Ureter (tissue), 1 donor: ENCODE measurements around the gene ARPC5. TPM values are rescaled to one million over a fixed set of nuclear protein-coding genes. Genes with fewer than 3 reads are reported as not detected.

Source experiments
- DNase-seq: peaks from one replicate; pipeline ENCODE4 v3.0.0-alpha.2; 2020; ENCODE audit warnings: low spot score
- total RNA-seq: library from RNA; stranded (reverse); gene quantifications from one replicate; pipeline ENCODE4 v1.2.4, GENCODE V29; 2023
- donor health status: DM: yes; HTN: yes; CAD: no.

Gene ARPC5
- total RNA-seq, 1 donor from 2014 or later = 77.7 TPM

DNA sequence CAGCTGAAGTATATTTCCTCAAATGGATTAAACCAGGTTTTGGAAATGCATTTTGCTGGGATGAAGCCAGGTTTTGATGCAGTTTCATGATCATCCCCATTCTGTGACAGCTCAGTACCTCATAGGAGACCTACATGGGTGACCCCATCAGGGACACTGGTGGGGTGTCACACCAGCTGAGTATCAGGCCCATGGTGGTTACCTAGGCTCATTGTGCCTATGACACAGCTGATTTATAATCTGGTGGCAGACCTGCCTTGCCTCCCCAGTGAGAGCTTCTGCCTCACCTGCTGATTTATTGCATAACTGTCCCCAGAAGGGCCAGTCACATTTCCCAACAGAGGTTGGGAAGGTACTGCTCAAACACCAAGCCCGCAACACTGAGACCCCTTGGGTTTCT is 49.1 kb downstream of the ARPC5 start:
- DNase-seq = no peak

DNA sequence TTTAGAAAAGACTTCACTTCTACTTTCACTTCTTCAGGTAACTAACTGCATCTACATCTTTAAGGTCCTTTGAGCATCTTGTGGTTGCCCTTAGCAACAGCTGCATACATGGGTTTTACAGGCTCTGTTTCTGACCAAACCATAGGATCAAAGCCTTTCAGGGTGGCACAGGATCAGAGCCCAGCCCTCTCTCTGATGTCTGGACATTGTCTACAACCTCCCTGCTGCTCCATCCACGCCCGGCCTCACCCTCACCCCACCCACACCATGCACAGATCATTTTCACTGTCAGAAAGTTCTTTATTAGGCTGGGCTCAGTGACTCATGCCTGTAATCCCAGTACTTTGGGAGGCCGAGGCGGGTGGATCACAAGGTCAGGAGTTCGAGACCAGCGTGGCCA is 50.5 kb downstream of the ARPC5 start:
- DNase-seq = no peak

GRCh38 chr1:183584147-183584546 is 51.4 kb downstream of the ARPC5 start:
- DNase-seq = no peak

DNA sequence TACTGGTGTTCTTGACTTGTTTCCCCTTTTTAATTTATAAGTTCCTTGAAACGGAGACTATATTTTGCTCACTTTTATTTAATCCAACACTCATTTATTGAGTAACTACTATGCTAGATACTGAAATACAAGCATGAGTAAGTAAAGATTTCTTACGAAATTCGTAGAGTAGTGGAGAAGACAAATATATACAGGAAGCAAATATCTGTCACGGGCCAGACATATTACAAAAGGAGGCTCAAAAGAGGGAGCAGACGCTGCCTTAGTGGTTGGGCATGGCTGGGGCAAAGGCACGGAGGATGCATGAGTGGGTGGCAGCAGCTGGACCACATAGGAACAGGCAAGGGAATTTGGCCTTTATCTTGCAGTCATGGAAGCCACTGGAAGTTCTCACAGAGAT is 52.1 kb downstream of the ARPC5 start:
- DNase-seq = no peak

- no peak for DNase-seq
Observed at GRCh38 chr1:183582021-183582713, 53.4 kb downstream of the ARPC5 start.

DNA sequence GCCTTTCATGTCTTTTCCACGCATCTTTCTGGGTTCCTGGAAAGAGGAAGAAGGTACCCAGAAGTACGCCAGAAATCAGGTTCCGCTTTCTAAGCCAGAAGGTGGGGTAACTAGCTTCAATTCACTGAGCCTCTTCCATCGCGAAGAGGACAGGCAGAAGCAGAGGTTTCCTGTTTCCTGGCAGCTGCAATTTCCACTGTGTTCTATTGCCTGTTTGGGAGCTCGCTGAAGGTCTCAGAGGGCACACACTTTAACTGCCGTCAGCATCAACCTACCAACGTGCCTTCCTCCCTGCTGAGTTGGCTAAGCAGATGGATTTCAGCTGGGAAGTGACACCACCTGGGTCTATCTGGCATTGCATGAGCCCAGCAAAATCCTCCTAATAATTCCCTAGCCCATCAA is 55.3 kb downstream of the ARPC5 start:
- DNase-seq = no peak

DNA sequence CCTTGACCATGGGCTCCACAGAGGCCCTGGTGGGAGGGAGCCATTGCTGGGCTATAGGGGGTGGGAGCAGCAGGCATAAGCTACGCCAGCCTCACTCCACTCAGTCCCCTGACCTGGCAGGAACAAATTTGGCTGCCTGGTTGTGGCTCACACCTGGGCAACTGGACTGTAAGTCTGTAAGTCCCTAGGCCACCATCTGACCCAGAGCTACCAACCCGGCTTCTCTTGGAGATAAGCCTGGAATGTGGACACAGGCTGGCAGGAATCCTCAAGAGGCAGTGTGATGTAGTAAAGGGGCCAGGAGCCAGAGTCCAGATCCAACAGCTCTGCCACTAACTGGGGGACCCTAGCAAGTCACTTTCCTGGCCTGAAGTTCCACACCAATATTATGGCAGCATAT is 56.7 kb downstream of the ARPC5 start:
- DNase-seq = no peak

- no peak for DNase-seq
Observed at GRCh38 chr1:183577897-183578465, 57.6 kb downstream of the ARPC5 start.

- DNase-seq = no peak
Observed at GRCh38 chr1:183576537-183576936, 59.0 kb downstream of the ARPC5 start.

- DNase-seq = no peak
Observed at GRCh38 chr1:183575606-183576005, 60.0 kb downstream of the ARPC5 start.

- no peak for DNase-seq
Observed at GRCh38 chr1:183572721-183573120, 62.9 kb downstream of the ARPC5 start.

- DNase-seq = no peak
Observed at GRCh38 chr1:183571678-183572268, 63.8 kb downstream of the ARPC5 start.

Other genes starting within 250 kb of the ARPC5 start
- gene NMNAT2, start 217.4 kb downstream of the ARPC5 start, total RNA-seq = 0.99 TPM
- gene SMG7, start 163.3 kb downstream of the ARPC5 start, total RNA-seq = 83.7 TPM
- 3.8 TPM for gene NCF2, start 45.3 kb downstream of the ARPC5 start, total RNA-seq
- not detected for gene APOBEC4, start 17.5 kb upstream of the ARPC5 start, total RNA-seq
- gene RGL1, start 169.3 kb upstream of the ARPC5 start, total RNA-seq = 20.9 TPM